GM18502 (cell line): ENCODE data around the gene SHC2.

Experiments used
- ATAC-seq: cut with Tn5 transposase; IDR thresholded peaks from one replicate; pipeline ENCODE4 v1.9.1; 2021; ENCODE audit warnings: mild to moderate bottlenecking; ENCODE audit not compliant: unreplicated experiment, poor library complexity

Gene SHC2

DNA sequence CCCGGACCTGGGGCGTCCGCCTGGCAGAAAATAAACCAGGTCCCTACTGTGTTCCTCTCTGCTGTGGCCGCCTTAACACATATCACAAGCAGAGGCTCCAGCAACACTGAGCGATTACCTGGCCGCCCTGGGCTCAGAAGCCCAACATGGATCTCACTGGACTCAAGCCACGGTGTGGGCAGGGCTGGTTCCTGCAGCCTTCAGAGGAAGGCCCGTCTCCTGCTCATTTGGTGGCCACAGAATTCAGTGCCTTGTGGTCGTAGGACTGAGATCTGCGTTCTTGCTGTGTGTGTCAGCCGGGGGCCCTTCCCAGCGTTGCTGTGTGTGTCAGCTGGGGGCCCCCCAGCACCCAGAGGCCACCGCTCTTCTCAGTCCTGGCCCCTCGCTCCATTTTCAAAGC is 82.1 kb downstream of the SHC2 start:
- no peak for ATAC-seq

DNA sequence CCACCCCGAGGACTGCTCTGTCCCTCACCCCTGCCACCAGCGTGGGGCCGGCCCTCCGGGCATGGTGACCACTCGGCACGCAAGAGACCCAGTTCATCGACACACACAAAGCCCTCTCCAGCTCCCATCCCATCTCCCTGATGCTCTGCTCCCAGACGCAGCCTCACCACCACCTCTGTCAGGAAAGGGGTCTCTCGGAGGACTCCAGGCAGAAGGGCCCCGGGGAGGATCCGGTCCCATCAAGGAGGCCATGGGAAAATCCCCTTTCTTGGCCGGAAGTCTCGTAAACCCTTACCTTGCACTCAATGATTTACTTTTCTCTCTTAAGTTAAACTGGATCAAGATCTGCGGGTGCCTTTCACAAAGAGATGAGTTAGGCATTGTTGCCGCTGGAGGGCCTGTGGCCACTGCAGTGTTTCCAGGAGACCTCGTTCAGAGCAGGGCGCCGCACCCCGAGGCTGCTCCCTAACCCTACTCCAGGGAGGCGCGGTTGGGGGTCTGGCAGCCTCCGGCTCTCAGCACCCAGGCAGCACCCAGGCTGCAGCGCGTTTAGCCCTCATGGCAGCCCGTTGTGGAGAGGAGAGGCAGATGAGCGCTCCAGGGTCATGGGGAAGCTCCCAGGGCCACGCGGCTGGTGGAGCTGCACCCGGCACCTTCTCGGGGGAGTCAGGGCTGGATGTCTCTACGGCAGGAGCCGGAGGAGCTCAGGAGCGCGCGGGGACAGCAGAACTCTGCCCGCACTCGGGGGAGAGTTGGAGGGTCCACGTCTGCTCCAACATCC is 82.8 kb downstream of the SHC2 start:
- no peak for ATAC-seq

DNA sequence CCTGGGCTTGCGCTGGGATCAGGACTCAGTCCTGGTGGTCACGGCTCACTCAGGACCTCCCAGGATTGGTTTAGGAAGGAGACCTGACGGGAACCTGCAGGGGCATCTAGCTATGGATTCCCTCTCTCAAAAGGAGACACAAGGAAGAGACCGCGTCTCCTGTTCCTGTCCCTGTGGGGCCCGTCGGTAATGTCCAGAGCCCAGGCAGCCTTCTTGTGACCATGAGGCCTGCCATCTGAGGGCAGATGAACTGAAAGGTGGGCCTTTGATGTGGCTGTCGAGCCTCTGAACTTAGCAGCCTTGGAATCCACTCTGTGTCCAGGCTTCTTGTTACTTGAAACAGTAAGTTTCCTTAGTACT is 84.7 kb downstream of the SHC2 start:
- ATAC-seq: no peak

DNA sequence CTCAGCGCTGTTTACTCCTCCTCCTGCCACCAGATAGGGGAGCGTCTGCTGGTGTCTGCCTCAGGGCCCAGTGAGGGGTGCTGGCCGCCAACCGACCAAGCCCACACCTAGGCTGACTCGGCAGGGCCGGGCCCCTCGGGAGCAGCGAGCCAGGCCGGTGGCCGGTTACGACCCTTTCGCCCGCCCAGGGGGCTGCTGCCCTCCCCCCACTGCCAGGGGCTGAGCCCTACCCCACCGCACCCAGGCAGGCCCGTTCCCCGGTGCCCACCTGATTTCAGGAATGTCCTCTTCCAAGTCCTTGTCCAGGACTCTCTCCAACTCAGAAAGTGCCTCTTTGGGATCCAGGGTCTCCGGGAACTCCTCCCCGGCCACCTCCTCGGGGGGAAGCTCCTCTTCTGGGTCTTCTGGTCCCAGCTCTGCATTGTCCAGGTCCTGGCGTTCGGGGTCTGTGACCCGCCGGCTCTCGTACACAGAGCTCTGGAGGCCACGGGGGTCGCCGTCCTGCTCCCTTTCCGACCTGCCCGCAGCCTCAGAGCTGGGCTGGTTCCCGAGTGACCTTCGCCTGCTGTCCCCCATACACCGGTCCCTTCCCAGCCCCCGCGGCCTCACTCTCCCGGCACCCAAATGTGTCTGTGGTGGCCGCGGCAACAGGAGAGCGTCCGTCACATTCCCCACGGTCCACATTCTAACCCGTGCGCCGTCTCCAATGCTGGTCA is 85.3 kb downstream of the SHC2 start:
- ATAC-seq: no peak

DNA sequence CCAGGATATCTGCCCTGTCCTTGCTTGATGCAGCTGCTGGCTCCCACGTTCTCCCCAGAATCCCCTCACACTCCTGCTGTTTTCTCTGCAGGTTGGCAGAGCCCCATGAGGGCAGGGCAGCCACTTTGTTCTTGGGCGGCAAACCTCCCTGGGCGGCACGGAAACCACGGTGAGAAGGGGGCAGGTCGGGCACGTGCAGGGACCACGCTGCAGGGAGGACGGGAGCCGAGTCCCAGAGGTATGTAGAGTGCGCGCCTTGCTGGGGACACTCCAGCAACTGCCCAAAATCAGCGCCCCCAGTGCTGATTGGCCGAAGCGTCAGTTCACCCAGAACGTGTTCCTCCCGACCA is 86.0 kb downstream of the SHC2 start:
- no peak for ATAC-seq

DNA sequence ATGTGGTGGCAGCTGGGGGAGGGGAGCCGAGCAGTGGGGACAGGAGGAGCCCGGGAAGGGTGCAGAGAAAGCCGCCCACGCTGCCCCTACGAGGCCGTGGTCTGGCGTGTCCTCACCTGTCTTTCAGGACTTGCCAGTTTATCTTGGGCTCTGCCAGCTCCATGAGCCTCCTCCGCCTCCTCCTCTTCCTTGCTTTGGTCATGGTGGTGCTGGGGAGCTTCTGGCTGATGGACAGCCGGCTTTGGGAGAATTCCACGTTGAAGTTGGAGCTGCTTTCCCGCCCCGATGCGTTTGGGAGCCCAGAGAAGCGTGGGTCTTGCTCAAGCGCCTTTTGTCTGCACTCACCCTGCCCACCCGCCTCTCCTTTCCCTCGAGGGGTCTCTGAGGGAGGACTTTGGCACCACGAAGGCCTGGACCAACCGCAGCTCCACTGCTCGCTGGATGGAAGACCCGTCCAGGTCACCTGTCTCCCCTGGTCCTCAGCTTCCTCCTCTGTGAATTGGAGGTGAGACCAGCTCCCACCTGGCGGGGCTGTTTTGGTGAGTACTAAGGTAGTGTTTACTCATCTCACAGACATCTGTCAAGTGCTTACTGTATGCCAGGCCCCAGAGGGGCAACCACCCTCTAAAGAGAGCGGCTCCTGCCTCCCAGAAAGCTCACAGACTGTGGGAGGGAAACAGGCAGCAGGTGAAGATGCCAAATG is 86.5 kb downstream of the SHC2 start:
- no peak for ATAC-seq

DNA sequence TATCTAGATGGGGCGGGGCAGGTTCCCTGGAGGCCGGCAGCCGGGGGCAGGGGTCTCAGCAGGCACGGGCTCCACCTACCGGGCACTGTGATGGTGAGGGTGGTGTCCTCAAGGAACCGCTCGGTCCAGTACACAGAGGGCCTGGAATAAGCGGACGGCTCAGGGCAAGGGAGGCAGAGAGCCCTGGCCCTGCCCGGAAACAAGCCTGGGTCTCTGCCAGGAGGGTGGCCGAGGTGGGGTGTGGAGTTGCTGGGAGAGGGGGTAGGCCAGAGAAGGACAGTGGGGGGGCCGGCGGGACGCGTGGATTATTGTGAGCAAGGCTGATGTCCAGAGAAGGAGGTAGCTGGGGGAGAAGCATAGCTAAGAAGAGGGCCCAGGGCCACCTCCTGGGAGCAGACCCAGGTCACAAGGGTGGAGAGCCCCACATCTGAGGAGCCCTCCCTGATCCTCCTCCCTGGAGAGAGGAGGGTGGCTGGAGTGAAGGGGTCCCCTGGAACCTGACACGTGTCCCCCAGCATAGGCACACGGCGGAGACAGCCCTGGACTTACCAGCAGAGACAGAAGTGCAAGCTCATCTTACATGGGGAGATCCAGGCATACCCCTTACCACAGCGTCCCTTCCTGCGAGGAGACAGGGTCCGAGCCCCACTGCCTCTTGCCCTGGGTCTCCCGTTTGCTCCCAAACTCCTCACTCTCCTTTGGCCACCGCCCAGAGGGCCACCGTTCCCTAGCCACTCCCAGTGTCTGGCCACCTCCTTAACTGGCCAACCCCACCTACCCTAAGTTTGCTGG is 87.2 kb downstream of the SHC2 start:
- ATAC-seq: no peak

DNA sequence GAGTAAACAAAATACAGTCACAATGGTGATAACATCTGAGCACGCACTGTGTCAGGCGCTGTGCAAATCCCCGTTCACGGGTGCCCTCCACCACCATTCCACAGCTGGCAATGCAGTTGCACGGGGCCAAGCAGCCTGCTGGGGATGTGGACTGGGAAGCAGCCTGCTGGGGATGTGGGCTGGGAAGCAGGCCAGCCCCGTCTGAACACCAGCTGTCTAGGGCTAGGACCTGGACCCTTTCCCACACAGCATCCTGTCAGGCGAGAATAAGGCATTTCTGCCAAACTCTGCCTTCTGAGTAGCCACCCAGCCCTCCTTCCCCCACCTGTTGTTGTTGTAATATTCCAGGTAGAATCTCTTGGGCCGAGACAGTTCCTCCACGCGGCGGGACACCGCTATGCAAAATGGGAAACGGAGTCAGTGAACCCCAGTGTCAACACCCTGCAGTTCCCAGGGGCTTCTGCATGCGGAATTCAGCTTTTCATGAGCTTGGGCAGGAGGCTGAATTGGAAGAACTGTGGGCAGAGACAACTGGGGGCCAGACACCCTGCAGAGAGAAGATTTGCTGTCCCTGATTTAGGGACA is 88.4 kb downstream of the SHC2 start:
- ATAC-seq: no peak

DNA sequence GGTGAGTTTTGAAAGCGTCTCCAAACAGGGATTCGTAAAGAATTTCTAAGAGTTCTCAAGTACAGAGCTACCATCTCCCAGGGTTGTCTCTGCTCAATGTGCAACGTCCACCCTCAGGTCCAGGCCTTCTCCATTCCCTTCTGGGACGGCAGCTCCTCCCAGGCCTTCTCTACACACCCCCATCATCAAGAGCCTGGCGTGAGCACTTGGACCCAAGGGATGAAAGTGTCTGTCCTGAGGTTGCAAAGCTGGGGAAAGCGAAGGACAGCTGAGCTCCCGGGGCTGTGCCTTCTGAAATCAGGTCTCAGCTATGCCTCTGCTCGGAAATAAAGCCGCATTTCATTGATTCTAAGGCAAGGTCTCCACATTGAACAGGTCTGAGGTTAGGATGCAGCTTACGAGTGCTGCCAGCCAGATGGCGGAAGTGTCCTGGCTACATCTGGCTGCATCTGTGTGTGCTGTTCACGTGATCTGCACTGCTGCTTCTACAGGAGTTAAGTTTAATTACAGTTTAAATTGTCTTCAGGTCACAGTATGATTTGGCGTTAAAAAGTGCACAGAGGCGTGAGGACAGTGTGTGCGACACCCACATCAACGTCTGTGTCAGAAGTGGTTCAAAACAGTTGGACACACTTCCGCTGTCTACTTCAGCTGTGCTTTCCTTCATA is 89.2 kb downstream of the SHC2 start:
- ATAC-seq: no peak

DNA sequence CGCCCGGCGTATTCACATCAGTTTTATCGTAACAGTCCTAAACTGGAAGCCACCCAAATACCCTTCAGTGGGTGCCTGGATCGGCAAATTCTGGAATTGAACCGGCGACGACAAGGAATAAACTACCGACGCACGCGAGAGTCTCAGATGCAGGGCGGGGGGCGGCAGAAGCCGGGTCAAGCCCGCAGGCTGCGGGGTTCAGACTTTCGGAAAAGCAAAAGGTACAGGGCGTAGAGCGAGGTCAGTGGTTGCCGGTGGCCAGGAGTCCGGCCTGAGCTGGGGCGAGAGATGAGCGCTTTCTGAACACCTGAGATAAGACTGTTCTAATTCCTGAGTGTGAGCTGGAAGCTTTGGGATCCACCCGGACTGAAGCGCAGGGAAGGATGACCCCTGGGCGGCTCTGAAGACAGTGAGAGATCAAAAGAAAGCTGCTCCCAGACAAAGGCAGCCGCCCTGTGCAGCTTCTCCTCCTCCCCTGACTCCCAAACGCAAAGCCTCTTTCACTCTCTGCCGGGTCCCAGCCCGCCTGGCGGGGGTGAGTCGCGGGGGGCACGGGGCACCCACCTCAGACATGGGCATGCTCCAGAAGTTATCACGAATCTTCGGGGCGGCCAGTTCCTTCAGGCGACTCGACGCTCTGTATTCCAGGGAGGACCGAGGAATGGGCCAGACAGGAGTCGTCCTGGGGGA is 90.0 kb downstream of the SHC2 start:
- ATAC-seq: no peak

DNA sequence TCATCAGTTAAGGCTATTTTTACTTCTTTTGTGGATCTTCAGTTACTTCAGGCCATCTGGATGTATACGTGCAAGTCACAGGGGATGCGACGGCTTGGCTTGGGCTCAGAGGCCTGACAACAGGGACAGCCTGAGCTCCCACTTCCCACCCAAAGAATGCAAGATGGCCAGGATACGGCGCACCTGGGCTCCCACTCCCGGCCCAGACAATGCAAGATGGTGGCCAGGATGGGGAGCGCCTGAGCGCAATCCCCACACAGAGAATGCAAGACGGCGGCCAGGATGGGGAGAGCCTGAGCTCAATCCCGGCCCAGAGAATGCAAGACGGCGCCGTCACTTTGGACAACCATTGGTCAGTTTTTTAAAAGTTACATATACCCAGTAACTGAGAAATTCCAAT is 91.0 kb downstream of the SHC2 start:
- ATAC-seq: no peak

DNA sequence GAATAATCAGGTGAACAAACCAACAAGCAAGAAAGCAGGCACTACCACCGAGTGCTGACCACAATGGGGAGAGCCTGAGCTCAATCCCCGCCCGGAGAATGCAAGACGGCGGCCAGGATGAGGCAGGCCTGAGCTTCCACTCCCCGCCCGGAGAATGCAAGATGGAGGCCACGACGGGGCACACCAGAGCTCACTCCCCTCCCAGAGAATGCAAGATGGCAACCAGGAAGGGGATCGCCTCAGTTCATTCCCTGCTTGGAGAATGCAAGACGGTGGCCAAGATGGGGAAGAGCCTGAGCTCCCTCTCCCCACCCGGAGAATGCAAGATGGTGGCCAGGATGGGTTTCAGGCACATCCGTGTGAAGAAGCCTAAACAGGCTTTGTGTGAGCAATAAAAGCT is 91.6 kb downstream of the SHC2 start:
- ATAC-seq: no peak

DNA sequence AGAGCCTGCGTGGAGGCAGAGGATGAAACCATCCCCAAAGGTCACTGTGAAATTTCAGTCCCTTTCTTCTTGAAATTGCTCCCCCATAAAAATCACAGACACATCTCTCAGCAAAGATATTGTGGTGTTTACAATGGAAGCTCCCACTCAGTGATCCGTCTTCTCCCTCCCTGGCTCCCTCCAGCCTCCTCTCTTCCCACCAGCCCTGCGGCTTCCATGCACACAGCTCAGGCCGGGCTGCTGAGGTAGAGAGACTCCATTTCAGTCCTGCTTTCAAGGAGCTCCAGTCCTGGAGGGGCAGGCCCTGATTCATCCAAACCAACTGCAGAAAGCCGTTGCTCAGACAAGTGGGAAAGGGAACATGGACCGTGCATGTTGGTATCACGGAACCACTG is 92.2 kb downstream of the SHC2 start:
- ATAC-seq: no peak

DNA sequence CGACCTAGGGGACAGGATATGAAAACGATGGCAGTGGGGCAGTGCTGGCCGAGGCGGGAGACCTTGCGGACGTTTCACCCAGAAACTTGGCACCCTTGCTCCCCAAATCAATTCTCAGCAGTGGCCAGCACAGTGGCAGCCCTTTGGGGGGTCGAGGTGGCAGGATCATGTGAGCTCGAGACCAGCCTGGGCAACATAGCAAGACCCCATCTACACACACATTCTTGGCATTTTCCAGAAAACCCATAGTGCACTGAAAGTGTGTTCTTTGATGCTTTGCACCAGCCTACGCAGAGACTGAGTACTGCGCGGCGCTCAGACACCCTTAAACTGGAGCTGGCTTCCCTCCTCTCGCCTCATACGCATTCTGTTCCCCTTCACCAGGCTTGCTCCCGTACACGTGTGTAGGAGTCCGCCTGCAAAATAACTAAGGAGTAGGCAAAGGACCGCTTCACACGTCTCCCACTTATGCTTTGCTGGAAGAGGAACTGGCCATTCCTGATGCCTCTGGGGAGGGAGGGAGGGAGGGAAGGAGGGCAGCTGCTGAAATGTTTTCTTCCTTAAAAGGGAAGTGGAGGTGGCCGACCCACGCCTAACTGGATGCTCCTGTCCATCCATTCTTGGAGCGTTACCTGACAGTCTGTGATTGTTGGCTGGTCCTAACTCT is 92.7 kb downstream of the SHC2 start:
- no peak for ATAC-seq

DNA sequence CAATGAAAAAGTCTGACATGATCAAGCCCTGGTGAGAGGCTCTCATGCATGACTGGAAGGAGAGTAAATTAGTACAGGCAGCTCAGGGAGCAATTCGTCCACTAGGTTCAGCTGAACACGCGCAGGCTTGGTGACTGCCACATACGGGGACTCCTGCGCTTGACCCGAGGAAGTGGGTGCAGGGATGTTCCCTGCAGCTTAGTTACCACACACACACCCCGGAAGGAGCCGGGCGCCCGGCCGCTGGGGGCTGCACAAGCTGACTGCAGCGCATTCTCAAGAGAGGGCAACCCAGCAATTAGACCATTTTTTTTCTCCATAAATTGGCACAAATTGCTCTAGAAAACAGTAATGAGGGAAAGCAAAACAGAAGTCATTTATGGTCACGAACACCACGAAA is 93.3 kb downstream of the SHC2 start:
- ATAC-seq: no peak

DNA sequence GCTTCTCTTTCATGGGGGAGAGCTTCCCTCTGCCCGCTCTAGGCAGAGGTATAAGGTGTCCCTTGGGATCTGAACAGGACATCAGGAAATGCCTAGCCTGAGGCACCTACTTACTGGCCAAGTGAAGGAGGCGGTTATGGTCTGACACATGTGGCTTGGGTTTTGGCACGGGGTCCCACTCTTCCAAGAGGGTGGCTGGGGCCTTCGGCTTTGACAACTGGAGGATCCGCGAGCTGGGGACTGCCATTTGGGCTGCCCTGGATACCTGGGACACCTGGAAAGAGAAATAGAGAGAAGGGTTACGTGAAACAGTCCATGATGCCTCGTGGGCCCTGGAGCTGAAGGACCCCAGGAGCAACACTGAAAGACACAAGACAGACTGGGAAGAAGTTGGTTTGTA is 93.9 kb downstream of the SHC2 start:
- ATAC-seq: no peak
